Astrocyte (in vitro differentiated cells and primary cell): ENCODE data around the gene PDE7B. TPM values are rescaled to one million over a fixed set of nuclear protein-coding genes. Genes with fewer than 3 reads are reported as not detected.

Experiments used
- DNase-seq: peaks from one replicate; pipeline ENCODE4 v3.0.0-alpha.2; 2010; ENCODE audit warnings: low read depth
- FAIRE-seq: peaks from 2 replicates; lab custom pipeline; 2011; peaks lifted over from hg19 to GRCh38; lab: Jason Lieb, UNC
- H2AFZ ChIP-seq: 2 replicates; pipeline ENCODE4 v1.6.0; 2012; ENCODE audit warnings: low read depth, low read length, inconsistent platforms
- H3K27ac ChIP-seq: 2 replicates; pipeline ENCODE4 v1.5.1; 2011; ENCODE audit warnings: low read depth, low read length, inconsistent platforms
- H3K27me3 ChIP-seq: 2 replicates; pipeline ENCODE4 v1.6.0; 2011; ENCODE audit warnings: low read length, inconsistent platforms; ENCODE audit not compliant: insufficient read depth
- H3K36me3 ChIP-seq: 2 replicates; pipeline ENCODE4 v1.5.1; 2011; ENCODE audit warnings: low read length, inconsistent platforms; ENCODE audit not compliant: insufficient read depth
- H3K4me1 ChIP-seq: 2 replicates; pipeline ENCODE4 v1.5.1; 2011; ENCODE audit warnings: low read length, inconsistent platforms; ENCODE audit not compliant: insufficient read depth
- H3K4me2 ChIP-seq: 2 replicates; pipeline ENCODE4 v1.6.0; 2012; ENCODE audit warnings: low read length, inconsistent platforms
- H3K4me3 ChIP-seq: 2 replicates; pipeline ENCODE4 v1.5.1; 2011; ENCODE audit warnings: low read depth, mild to moderate bottlenecking, low read length, inconsistent platforms; ENCODE audit not compliant: insufficient read depth
- H3K79me2 ChIP-seq: 2 replicates; pipeline ENCODE4 v1.6.0; 2012; ENCODE audit warnings: mild to moderate bottlenecking, low read length, inconsistent platforms; ENCODE audit not compliant: insufficient read depth
- H3K9ac ChIP-seq: 2 replicates; pipeline ENCODE4 v1.6.0; 2012; ENCODE audit warnings: mild to moderate bottlenecking, low read length, inconsistent platforms
- H3K9me3 ChIP-seq: 2 replicates; pipeline ENCODE4 v1.5.1; 2012; ENCODE audit warnings: low read depth, mild to moderate bottlenecking, low read length, inconsistent platforms; ENCODE audit not compliant: insufficient read depth
- H4K20me1 ChIP-seq: 2 replicates; pipeline ENCODE4 v1.6.0; 2012; ENCODE audit warnings: low read length, inconsistent platforms; ENCODE audit not compliant: insufficient read depth
- H3K27ac Mint-ChIP-seq: one replicate; pipeline ENCODE4 v1.8.0; 2021; ENCODE audit warnings: mild to moderate bottlenecking, mixed read lengths; ENCODE audit not compliant: unreplicated experiment
- H3K27me3 Mint-ChIP-seq: one replicate; pipeline ENCODE4 v1.8.0; 2021; ENCODE audit warnings: low read depth, mixed read lengths; ENCODE audit not compliant: unreplicated experiment
- H3K36me3 Mint-ChIP-seq: one replicate; pipeline ENCODE4 v1.8.0; 2021; ENCODE audit warnings: low read depth, mixed read lengths; ENCODE audit not compliant: unreplicated experiment
- H3K4me1 Mint-ChIP-seq: one replicate; pipeline ENCODE4 v1.8.0; 2021; ENCODE audit warnings: low read depth, mixed read lengths; ENCODE audit not compliant: unreplicated experiment
- H3K4me3 Mint-ChIP-seq: one replicate; pipeline ENCODE4 v1.8.0; 2021; ENCODE audit warnings: mild to moderate bottlenecking, moderate library complexity, mixed read lengths; ENCODE audit not compliant: unreplicated experiment
- H3K9me3 Mint-ChIP-seq: one replicate; pipeline ENCODE4 v1.8.0; 2021; ENCODE audit warnings: mild to moderate bottlenecking, mixed read lengths; ENCODE audit not compliant: unreplicated experiment
- EZH2 ChIP-seq: IDR thresholded peaks from 2 replicates; pipeline ENCODE4 v1.6.1; 2012; ENCODE audit warnings: mild to moderate bottlenecking, low read length, inconsistent platforms; ENCODE audit not compliant: insufficient read depth
- total RNA-seq: library from RNA; stranded (reverse); gene quantifications from 2 replicates; pipeline ENCODE4 v1.2.1, GENCODE V29; 2021
- TF ChIP-seq, protein P1 (sequence below): IDR thresholded peaks from 2 replicates; pipeline ENCODE4 v1.5.1; 2011; ENCODE audit warnings: low read depth, mild to moderate bottlenecking, inconsistent platforms, low read length, moderate library complexity; ENCODE audit not compliant: insufficient read depth

PDE7B gene
- total RNA-seq, 1 donor from 2014 or later: 0.27 TPM

DNA sequence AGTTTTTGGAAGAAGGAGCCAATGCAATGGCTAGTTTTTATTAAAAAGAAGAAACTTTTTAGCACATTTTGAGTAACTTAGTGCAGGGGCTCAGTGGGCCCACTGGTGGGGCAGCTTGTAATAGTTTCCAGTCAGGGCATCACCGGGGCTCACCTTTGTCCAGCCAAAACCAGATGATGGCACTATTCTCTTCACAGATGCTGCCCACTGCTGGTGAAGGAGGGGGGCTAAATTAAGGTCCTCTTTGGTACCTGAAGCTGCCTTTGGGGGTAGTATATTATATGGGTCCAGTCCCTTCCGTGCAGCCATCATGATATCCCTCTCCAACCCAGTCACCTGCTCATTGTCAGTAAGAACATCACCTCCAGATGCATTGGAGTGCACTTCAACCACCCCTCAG, 182.9 kb downstream of the PDE7B start:
- H3K9ac ChIP-seq: no peak overlapping the region
- H3K79me2 ChIP-seq: no peaks in the 10 kb centered on the region
- H2AFZ ChIP-seq: no peak overlapping the region
- no peak overlapping the region for H3K4me3 ChIP-seq
- Mint-ChIP-seq H3K4me3 (no peak overlapping the region), H3K27ac (no peak overlapping the region), H3K27me3 (no peaks in the 10 kb centered on the region), H3K36me3 (no peaks in the 10 kb centered on the region), H3K9me3 (no peaks in the 10 kb centered on the region), H3K4me1 (peaks cover 7% of the 10 kb centered on the region)
- H3K27ac ChIP-seq: no peak overlapping the region
- no peaks in the 10 kb centered on the region for H3K36me3 ChIP-seq
- H4K20me1 ChIP-seq: no peaks in the 10 kb centered on the region
- peaks cover 21% of the 10 kb centered on the region for H3K4me1 ChIP-seq
- no peak overlapping the region for H3K4me2 ChIP-seq
- TF ChIP-seq, protein P1, sequence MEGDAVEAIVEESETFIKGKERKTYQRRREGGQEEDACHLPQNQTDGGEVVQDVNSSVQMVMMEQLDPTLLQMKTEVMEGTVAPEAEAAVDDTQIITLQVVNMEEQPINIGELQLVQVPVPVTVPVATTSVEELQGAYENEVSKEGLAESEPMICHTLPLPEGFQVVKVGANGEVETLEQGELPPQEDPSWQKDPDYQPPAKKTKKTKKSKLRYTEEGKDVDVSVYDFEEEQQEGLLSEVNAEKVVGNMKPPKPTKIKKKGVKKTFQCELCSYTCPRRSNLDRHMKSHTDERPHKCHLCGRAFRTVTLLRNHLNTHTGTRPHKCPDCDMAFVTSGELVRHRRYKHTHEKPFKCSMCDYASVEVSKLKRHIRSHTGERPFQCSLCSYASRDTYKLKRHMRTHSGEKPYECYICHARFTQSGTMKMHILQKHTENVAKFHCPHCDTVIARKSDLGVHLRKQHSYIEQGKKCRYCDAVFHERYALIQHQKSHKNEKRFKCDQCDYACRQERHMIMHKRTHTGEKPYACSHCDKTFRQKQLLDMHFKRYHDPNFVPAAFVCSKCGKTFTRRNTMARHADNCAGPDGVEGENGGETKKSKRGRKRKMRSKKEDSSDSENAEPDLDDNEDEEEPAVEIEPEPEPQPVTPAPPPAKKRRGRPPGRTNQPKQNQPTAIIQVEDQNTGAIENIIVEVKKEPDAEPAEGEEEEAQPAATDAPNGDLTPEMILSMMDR: no peak
- no peak for TF ChIP-seq EZH2
- FAIRE-seq: no peak
- no peak for DNase-seq
- H3K9me3 ChIP-seq: no peaks in the 10 kb centered on the region
- H3K27me3 ChIP-seq: no peaks in the 10 kb centered on the region

DNA sequence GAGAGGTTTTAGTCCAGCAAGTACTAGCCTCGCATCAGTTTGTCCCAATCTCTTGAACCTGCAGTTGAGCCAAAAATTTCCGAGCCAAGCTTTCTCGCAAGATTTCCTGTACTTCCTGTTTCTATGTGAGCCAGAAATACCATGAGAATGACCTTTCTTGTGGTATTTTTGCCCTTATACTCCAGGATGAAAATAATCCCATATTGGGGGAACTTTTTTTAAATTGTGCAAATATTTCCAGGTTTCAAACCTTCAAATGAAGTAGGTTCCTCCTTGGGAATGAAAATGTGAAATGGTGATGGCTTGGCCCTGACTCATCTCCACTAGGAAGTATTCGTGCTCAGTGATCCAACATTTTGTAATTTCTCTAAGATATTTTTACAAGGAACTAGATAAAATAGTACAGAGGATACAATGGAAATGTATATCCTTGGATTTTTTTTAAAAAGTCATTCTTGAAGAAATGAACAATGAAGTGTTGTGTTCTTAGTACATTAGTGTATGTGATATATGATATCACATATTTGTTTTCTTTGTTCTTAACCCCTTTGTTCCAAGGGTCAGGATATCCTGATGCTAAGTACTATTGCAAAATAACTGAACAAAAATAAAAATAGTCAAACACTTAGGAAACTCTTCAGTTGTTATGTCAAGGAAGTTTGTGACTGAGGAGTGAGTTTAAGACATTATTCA, 184.0 kb downstream of the PDE7B start:
- FAIRE-seq: no peak
- no peak overlapping the region for H3K27ac Mint-ChIP-seq
- no peak overlapping the region for H3K4me2 ChIP-seq

DNA sequence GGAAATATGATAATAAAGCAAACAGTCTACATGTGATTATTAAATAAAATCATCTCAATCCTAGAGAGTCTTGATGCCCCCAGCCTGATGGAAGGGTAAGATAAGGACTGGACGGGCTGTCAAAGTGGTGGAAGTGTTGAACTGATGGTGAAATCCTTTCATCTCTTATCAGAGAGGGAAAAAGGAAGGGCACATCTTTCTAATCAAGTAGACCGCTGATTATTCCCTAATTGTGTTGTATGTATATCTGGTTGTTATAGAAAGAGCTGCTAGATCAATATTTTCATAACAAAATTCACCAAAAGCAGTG, 184.5 kb downstream of the PDE7B start:
- DNase-seq (no peak), FAIRE-seq (no peak)
- no peak overlapping the region for H3K27ac Mint-ChIP-seq
- Histone ChIP-seq H3K4me3 (no peak overlapping the region), H4K20me1 (no peaks in the 10 kb centered on the region), H3K9ac (no peak overlapping the region), H3K27ac (no peak overlapping the region), H3K9me3 (no peaks in the 10 kb centered on the region), H3K27me3 (no peaks in the 10 kb centered on the region), H3K4me2 (no peak overlapping the region), H3K36me3 (no peaks in the 10 kb centered on the region), H3K4me1 (peaks cover 21% of the 10 kb centered on the region), H2AFZ (no peak overlapping the region), H3K79me2 (no peaks in the 10 kb centered on the region)
- no peaks in the 10 kb centered on the region for H3K9me3 Mint-ChIP-seq
- H3K4me3 Mint-ChIP-seq: no peak overlapping the region
- no peaks in the 10 kb centered on the region for H3K36me3 Mint-ChIP-seq
- TF ChIP-seq, protein P1: no peak
- TF ChIP-seq EZH2: no peak
- H3K27me3 Mint-ChIP-seq: no peaks in the 10 kb centered on the region
- peaks cover 7% of the 10 kb centered on the region for H3K4me1 Mint-ChIP-seq

More for the DNA sequence above, 184.0 kb downstream of the PDE7B start:
- Histone ChIP-seq H4K20me1 (no peaks in the 10 kb centered on the region), H3K4me3 (no peak overlapping the region), H3K36me3 (no peaks in the 10 kb centered on the region), H2AFZ (peak overlapping the region; percentile 28), H3K9ac (no peak overlapping the region), H3K27me3 (no peaks in the 10 kb centered on the region), H3K27ac (peak overlapping the region; percentile 13), H3K4me1 (peaks cover 21% of the 10 kb centered on the region), H3K79me2 (no peaks in the 10 kb centered on the region), H3K9me3 (no peaks in the 10 kb centered on the region)
- Mint-ChIP-seq H3K4me3 (no peak overlapping the region), H3K27me3 (no peaks in the 10 kb centered on the region), H3K36me3 (no peaks in the 10 kb centered on the region), H3K9me3 (no peaks in the 10 kb centered on the region), H3K4me1 (peaks cover 7% of the 10 kb centered on the region)
- no peak for TF ChIP-seq EZH2
- TF ChIP-seq, protein P1: no peak
- peak; percentile 47 for DNase-seq
